HG03039 (cell line): ENCODE measurements around the gene RNH1.
A peak's percentile ranks its signal among the peaks of the same experiment; 100 is the strongest.

Experiments
- ATAC-seq: cut with Tn5 transposase; IDR thresholded peaks from one replicate; pipeline ENCODE4 v1.9.1; 2021; ENCODE audit warnings: mild to moderate bottlenecking, moderate library complexity; ENCODE audit not compliant: unreplicated experiment

The RNH1 gene

GRCh38 chr11:537622-538430 lies 30.8 kb upstream of the RNH1 start:
- no peak for ATAC-seq

GRCh38 chr11:536841-537621 lies 30.0 kb upstream of the RNH1 start, which contains the start of gene LRRC56:
Gene LRRC56, plus strand, starts transcription at chr11:537527. Its CDS starts 3,158 bp downstream, at chr11:540685.
- peak; percentile 40 for ATAC-seq

GRCh38 chr11:535519-536454 lies 28.7 kb upstream of the RNH1 start, which contains the start of gene HRAS:
Gene HRAS, minus strand, starts transcription at chr11:535576.
- peak; percentile 69 for ATAC-seq

GRCh38 chr11:535210-535518 lies 28.1 kb upstream of the RNH1 start:
- ATAC-seq: no peak

GRCh38 chr11:534396-535209 lies 27.6 kb upstream of the RNH1 start:
- peak; percentile 2 for ATAC-seq

- no peak for ATAC-seq
Measured at GRCh38 chr11:533586-534395, 26.7 kb upstream of the RNH1 start.

- ATAC-seq: no peak
Measured at GRCh38 chr11:532986-533585, 26.0 kb upstream of the RNH1 start.

- ATAC-seq: no peak
Measured at GRCh38 chr11:532527-532985, 25.5 kb upstream of the RNH1 start.

- no peak for ATAC-seq
Measured at GRCh38 chr11:531919-532526, 25.0 kb upstream of the RNH1 start.

- no peak for ATAC-seq
Measured at GRCh38 chr11:530960-531831, 24.2 kb upstream of the RNH1 start.

GRCh38 chr11:529728-530411 lies 22.8 kb upstream of the RNH1 start:
- ATAC-seq: no peak

GRCh38 chr11:528815-529727 lies 22.0 kb upstream of the RNH1 start:
- no peak for ATAC-seq

- ATAC-seq: no peak
Measured at GRCh38 chr11:528166-528814, 21.2 kb upstream of the RNH1 start.

GRCh38 chr11:526192-526591 lies 19.1 kb upstream of the RNH1 start:
- no peak for ATAC-seq

GRCh38 chr11:521177-521688 lies 14.2 kb upstream of the RNH1 start:
- no peak for ATAC-seq
